Measurements from ENCODE around the gene HMX2.

Gene HMX2

DNA sequence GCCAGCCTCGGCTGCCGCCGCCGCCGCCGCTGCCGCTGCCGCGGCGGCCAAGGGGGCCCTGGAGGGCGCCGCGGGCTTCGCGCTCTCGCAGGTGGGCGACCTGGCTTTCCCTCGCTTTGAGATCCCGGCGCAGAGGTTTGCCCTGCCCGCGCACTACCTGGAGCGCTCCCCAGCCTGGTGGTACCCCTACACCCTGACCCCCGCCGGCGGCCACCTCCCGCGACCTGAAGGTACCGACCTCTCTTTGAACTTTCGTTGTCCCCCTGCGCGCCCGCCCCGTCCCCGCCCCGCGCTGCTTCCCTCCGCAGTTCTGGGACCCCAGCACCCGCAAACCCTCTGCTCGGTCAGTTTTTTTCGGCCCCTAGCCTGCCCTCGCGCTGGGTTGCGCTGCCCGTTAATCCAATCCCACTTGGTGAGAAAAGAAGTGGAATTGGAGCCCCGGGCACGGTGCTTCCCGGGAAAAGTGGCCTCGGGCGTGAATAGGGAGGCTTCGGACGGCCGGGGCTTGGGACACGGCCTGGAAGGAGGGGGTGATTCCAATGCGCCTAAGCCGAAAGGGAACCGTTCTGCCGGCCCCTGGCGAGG, 11.6 kb upstream of the HMX2 start:
- no peaks in the 10 kb centered on the region for H3K79me2 ChIP-seq (ENCODE audit: insufficient read depth, low read length)
- H4K20me1 ChIP-seq (ENCODE audit: insufficient read depth, low read length), result no peaks in the 10 kb centered on the region
- H3K27me3 ChIP-seq (ENCODE audit: insufficient read depth, low read length), result no peaks in the 10 kb centered on the region
- H3K4me2 ChIP-seq (ENCODE audit: low read length), result no peak overlapping the region
- H3K9ac ChIP-seq (ENCODE audit: low read length), result no peak overlapping the region
- no peak overlapping the region for H3K27ac ChIP-seq (ENCODE audit: low read depth, low read length, poor library complexity, severe bottlenecking)
- no peaks in the 10 kb centered on the region for H3K9me2 ChIP-seq (ENCODE audit: low read depth, low read length)
- H2AFZ ChIP-seq (ENCODE audit: low read length), result no peak overlapping the region
- H3F3A ChIP-seq (ENCODE audit: insufficient read depth, low read length), result no peaks in the 10 kb centered on the region
- TF ChIP-seq, protein P1, sequence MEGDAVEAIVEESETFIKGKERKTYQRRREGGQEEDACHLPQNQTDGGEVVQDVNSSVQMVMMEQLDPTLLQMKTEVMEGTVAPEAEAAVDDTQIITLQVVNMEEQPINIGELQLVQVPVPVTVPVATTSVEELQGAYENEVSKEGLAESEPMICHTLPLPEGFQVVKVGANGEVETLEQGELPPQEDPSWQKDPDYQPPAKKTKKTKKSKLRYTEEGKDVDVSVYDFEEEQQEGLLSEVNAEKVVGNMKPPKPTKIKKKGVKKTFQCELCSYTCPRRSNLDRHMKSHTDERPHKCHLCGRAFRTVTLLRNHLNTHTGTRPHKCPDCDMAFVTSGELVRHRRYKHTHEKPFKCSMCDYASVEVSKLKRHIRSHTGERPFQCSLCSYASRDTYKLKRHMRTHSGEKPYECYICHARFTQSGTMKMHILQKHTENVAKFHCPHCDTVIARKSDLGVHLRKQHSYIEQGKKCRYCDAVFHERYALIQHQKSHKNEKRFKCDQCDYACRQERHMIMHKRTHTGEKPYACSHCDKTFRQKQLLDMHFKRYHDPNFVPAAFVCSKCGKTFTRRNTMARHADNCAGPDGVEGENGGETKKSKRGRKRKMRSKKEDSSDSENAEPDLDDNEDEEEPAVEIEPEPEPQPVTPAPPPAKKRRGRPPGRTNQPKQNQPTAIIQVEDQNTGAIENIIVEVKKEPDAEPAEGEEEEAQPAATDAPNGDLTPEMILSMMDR (IDR thresholded peaks at IDR 0.05; ENCODE audit: low read length), result no peak
- TF ChIP-seq EZH2 (IDR thresholded peaks at IDR 0.05; ENCODE audit: borderline replicate concordance, low read length), result no peak
- no peak overlapping the region for H3K4me3 ChIP-seq (ENCODE audit: low read depth, low read length, poor library complexity, severe bottlenecking)
- H3K36me3 ChIP-seq (ENCODE audit: insufficient read depth, low read length), result no peaks in the 10 kb centered on the region
- no peaks in the 10 kb centered on the region for H3K9me3 ChIP-seq (ENCODE audit: low read length)
- peaks cover 10% of the 10 kb centered on the region for H3K4me1 ChIP-seq (ENCODE audit: insufficient read depth, low read length, severe bottlenecking)

DNA sequence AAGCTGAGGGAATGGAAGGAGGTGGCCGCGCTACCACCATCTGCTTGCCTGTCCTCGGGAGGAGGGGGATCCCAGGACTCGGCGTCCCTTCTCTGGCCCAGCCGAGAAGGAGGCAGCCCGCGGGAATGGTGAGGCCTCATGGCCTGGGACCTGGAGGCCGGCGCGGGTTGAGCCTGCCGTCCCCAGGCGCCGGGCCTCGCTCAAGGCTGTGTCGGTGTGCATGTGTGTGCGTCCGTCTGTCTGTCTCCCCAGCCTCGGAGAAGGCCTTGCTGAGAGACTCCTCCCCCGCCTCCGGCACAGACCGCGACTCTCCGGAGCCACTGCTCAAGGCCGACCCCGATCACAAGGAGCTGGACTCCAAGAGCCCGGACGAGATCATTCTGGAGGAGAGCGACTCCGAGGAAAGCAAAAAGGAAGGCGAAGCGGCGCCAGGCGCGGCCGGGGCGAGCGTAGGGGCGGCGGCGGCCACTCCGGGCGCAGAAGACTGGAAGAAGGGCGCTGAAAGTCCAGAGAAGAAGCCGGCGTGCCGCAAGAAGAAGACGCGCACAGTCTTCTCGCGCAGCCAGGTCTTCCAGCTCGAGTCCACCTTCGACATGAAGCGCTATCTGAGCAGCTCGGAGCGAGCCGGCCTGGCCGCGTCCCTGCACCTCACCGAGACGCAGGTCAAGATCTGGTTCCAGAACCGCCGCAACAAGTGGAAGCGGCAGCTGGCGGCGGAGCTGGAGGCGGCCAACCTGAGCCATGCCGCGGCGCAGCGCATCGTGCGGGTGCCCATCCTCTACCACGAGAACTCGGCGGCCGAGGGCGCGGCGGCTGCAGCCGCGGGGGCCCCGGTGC, 10.9 kb upstream of the HMX2 start:
- no peak overlapping the region for H3K9ac ChIP-seq (ENCODE audit: low read length)
- H3K27me3 ChIP-seq (ENCODE audit: insufficient read depth, low read length), result no peaks in the 10 kb centered on the region

DNA sequence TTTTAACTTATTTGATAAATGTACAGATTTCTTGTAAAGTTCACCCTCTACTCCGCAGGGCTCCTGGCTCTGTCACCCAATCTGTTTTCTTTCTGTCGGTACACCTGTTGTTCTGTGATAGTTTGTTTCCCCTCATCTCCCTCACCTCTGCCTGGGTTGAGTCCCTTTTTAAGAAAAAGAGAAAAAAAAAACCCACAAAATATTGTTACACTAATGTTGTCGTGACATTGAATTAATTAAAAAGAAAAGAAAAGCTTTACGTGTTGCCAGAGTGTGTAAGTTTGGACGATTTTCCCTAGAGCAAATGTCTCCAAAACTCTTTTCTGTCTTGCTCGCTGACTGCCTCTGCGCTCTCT, 8.8 kb upstream of the HMX2 start:
- no peak overlapping the region for H3K9ac ChIP-seq (ENCODE audit: low read length)
- TF ChIP-seq EZH2 (IDR thresholded peaks at IDR 0.05; ENCODE audit: borderline replicate concordance, low read length), result no peak
- TF ChIP-seq, protein P1 (IDR thresholded peaks at IDR 0.05; ENCODE audit: low read length), result no peak
- H4K20me1 ChIP-seq (ENCODE audit: insufficient read depth, low read length), result no peaks in the 10 kb centered on the region
- no peaks in the 10 kb centered on the region for H3K9me2 ChIP-seq (ENCODE audit: low read depth, low read length)
- no peaks in the 10 kb centered on the region for H3K9me3 ChIP-seq (ENCODE audit: low read length)
- H3K36me3 ChIP-seq (ENCODE audit: insufficient read depth, low read length), result no peaks in the 10 kb centered on the region
- no peaks in the 10 kb centered on the region for H3K27me3 ChIP-seq (ENCODE audit: insufficient read depth, low read length)
- no peaks in the 10 kb centered on the region for H3F3A ChIP-seq (ENCODE audit: insufficient read depth, low read length)
- no peak overlapping the region for H2AFZ ChIP-seq (ENCODE audit: low read length)
- H3K4me3 ChIP-seq (ENCODE audit: low read depth, low read length, poor library complexity, severe bottlenecking), result no peak overlapping the region
- H3K4me2 ChIP-seq (ENCODE audit: low read length), result no peak overlapping the region
- H3K79me2 ChIP-seq (ENCODE audit: insufficient read depth, low read length), result no peaks in the 10 kb centered on the region
- no peaks in the 10 kb centered on the region for H3K4me1 ChIP-seq (ENCODE audit: insufficient read depth, low read length, severe bottlenecking)
- H3K27ac ChIP-seq (ENCODE audit: low read depth, low read length, poor library complexity, severe bottlenecking), result no peak overlapping the region

More for the DNA sequence above, 10.9 kb upstream of the HMX2 start:
- Histone ChIP-seq H3K4me2 (ENCODE audit: low read length) (no peak overlapping the region), H4K20me1 (ENCODE audit: insufficient read depth, low read length) (no peaks in the 10 kb centered on the region), H3K4me1 (ENCODE audit: insufficient read depth, low read length, severe bottlenecking) (peaks cover 10% of the 10 kb centered on the region), H3K9me2 (ENCODE audit: low read depth, low read length) (no peaks in the 10 kb centered on the region), H3K79me2 (ENCODE audit: insufficient read depth, low read length) (no peaks in the 10 kb centered on the region), H2AFZ (ENCODE audit: low read length) (no peak overlapping the region), H3K9me3 (ENCODE audit: low read length) (no peaks in the 10 kb centered on the region), H3K27ac (ENCODE audit: low read depth, low read length, poor library complexity, severe bottlenecking) (no peak overlapping the region), H3K4me3 (ENCODE audit: low read depth, low read length, poor library complexity, severe bottlenecking) (no peak overlapping the region), H3K36me3 (ENCODE audit: insufficient read depth, low read length) (no peaks in the 10 kb centered on the region), H3F3A (ENCODE audit: insufficient read depth, low read length) (no peaks in the 10 kb centered on the region)
- TF ChIP-seq EZH2 (IDR thresholded peaks at IDR 0.05; ENCODE audit: borderline replicate concordance, low read length), result no peak
- TF ChIP-seq, protein P1 (IDR thresholded peaks at IDR 0.05; ENCODE audit: low read length), result no peak
